ENCODE results near the gene TACR2. TPM values are rescaled to one million over a fixed set of nuclear protein-coding genes. Genes with fewer than 3 reads are reported as not detected.

Gene TACR2
- polyA plus RNA-seq, 4 donors: 0.16 to 0.36 (median 0.23) TPM

- no peak for DNase-seq (ENCODE audit: low read depth in 4 of 4, low spot score in 2 of 4)
Observed at GRCh38 chr10:69405221-69405620, 11.5 kb downstream of the TACR2 start.

GRCh38 chr10:69404786-69405185 lies 11.9 kb downstream of the TACR2 start:
- DNase-seq (ENCODE audit: low read depth in 4 of 4, low spot score in 2 of 4): no peak

DNA sequence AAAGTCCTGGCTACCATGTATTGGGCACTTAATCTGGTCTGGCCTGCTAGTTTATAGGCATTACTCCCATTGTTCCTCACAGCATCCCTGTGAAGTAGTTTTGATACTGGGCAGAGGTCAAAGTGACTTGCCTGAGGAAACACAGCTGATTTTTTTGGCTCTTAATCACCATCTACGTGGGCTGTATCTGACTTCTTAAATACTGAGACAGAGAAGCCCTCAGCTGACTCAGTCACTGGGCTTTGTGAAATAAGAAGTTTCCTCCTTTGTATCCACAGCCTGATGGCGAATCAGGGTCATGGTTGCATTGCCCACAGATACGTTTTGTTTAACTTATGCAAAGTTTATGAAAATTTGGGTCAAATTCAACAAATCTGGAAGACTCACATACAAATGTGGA lies 13.2 kb downstream of the TACR2 start:
- no peak for DNase-seq (ENCODE audit: low read depth in 4 of 4, low spot score in 2 of 4)

DNA sequence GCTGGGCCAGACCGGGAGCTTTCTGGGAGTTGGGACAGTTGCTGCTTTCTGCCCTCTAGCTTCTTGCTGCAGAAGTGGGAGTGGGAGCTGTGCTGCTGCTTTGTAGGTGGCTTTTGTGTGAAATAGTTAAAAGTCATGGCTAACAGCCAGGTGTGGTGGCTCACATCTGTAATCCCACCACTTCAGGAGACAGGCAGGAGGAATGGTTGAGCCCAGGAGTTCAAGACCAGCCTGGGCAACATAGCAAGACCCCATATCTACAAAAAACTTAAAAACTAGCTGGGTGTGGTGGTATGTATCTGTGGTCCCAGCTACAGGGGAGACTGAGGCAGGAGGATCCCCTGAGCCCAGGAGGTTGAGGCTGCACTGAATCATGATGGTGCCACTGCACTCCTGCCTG lies 13.7 kb downstream of the TACR2 start:
- DNase-seq (ENCODE audit: low read depth in 4 of 4, low spot score in 2 of 4): no peak

DNA sequence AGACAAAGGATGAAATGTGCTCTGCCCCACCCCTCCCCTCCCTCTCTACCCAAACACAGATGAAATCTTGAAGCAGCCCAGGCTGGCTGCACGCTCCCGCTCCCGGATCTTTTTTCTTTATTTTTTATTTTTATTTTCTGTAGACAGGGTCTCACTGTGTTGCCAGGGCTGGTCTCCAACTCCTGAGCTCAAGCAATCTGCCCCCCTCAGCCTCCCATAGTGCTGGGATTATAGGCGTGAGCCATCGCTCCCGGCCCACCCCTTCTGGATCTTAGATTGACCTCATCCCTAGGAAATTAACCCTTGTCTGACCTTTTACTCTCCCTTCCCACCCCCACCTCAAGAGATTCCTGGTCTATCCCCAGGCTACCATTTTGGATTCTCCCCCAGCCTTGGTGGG lies 14.3 kb downstream of the TACR2 start:
- no peak for DNase-seq (ENCODE audit: low read depth in 4 of 4, low spot score in 2 of 4)

- DNase-seq (ENCODE audit: low read depth in 4 of 4, low spot score in 2 of 4): no peak
Observed at GRCh38 chr10:69401416-69401815, 15.3 kb downstream of the TACR2 start.

DNA sequence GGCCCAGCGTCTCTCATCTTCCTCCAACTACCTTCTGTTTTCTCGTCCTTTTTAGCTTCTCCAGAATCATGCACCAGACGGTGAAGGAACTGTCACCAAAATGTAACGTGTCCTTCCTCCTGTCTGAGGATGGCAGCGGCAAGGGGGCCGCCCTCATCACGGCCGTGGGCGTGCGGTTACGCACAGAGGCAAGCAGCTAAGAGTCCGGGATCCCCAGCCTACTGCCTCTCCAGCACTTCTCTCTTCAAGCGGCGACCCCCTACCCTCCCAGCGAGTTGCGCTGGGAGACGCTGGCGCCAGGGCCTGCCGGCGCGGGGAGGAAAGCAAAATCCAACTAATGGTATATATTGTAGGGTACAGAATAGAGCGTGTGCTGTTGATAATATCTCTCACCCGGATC lies 15.8 kb downstream of the TACR2 start:
- no peak for DNase-seq (ENCODE audit: low read depth in 4 of 4, low spot score in 2 of 4)

GRCh38 chr10:69398466-69398865 lies 18.3 kb downstream of the TACR2 start:
- DNase-seq (ENCODE audit: low read depth in 4 of 4, low spot score in 2 of 4): no peak

DNA sequence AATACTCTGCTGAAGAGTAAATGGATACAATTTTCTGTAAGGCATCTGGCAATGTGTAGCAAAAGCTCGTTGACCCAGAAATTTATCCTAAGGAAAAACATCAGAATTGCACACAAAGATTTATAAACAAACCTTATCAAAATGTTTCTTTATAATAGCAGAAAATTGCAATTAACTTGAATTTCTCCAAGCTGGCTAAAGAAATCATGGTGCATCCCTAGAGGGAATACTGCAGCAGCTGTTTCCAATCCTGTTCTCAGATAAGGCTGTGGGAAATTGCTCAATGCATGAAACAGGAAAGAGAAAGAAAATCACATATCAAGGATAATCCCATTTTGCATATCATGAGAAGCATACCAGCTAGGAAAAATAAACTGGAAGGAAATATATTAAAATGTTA lies 18.7 kb downstream of the TACR2 start:
- no peak for DNase-seq (ENCODE audit: low read depth in 4 of 4, low spot score in 2 of 4)

DNA sequence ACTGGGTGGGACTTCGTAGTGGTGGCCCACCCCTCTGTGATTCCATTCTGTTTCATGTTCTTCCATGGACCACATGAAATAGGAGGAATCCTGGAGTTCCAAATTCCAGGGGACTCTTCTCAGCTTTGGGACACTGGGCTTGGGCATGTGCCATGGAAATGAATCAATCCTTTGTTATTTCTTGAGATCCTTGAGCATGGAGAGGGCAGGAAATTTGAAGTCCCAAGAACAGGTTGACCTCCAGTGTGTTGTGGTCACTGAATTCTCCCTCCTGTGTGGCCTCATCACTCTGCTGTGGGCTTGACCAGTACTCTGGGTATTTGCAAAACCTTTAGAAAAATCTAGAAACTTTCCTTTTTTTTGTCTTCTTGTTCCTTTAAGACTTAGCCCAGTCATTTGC lies 22.7 kb downstream of the TACR2 start:
- no peak for DNase-seq (ENCODE audit: low read depth in 4 of 4, low spot score in 2 of 4)

- peak in 3 of 4 donors; percentile 65 to 75 (median 67) for DNase-seq (ENCODE audit: low read depth in 4 of 4, low spot score in 2 of 4)
Observed at GRCh38 chr10:69392481-69393000, 24.2 kb downstream of the TACR2 start.

- DNase-seq (ENCODE audit: low read depth in 4 of 4, low spot score in 2 of 4): no peak
Observed at GRCh38 chr10:69391158-69391557, 25.6 kb downstream of the TACR2 start.

DNA sequence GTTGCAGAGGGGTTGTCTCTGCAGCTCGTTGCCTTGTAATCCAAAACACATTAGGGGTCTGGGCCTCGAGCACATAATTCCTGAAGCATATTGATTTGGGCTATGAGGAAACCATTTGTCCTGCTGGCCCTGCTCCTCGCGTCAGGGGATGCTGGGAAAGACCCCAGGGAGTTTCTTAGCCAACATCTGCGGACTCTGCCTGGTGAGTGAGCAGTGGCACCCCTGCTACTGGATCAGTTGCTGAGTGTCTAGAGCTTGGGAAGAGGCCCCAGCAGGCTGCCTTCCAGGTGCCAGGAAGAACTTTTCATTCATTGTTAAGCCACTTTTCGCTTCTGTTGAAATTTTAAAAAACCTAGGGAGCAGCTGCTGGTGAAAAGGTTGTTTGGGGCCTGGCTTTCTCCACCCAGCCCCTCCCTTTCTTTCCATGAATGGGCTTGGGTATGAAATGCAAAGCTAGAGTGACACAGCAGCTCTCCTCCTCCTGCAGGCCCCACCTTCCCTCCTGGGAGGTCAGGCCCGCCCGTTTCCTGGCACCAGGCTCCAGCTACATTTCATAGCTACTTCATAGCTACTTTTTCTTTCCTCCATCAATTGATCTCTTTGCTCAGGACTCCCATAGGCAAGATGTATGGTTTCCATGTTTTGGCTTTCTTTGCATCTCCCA lies 26.8 kb downstream of the TACR2 start:
- no peak for DNase-seq (ENCODE audit: low read depth in 4 of 4, low spot score in 2 of 4)

GRCh38 chr10:69388488-69388887 lies 28.2 kb downstream of the TACR2 start:
- no peak for DNase-seq (ENCODE audit: low read depth in 4 of 4, low spot score in 2 of 4)

- DNase-seq (ENCODE audit: low read depth in 4 of 4, low spot score in 2 of 4): no peak
Observed at GRCh38 chr10:69387500-69387899, 29.2 kb downstream of the TACR2 start.

- DNase-seq (ENCODE audit: low read depth in 4 of 4, low spot score in 2 of 4): no peak
Observed at GRCh38 chr10:69385454-69386350, 31.0 kb downstream of the TACR2 start.

GRCh38 chr10:69384320-69384719 lies 32.4 kb downstream of the TACR2 start:
- DNase-seq (ENCODE audit: low read depth in 4 of 4, low spot score in 2 of 4): no peak

DNA sequence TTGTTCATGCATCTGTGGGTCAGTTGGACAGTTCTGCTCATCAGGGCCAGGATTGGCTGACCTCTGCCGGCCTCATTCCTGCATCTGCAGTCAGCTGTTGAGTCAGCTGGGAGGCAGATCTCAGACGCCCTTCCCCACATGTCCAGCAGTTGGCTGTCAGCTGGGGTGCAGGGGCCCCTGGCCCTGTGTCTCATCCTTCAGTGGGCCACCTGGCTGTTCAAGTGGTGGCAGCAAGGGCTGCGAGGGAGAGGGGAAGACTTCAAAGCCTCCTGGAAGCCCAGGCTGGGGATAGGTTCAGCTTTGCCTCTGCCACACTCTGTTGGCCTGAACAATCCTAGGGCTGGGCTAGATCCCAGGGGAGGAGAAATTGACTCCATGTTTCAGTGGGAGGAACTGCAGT lies 33.2 kb downstream of the TACR2 start:
- no peak for DNase-seq (ENCODE audit: low read depth in 4 of 4, low spot score in 2 of 4)

- DNase-seq (ENCODE audit: low read depth in 4 of 4, low spot score in 2 of 4): no peak
Observed at GRCh38 chr10:69382382-69383117, 34.2 kb downstream of the TACR2 start.

GRCh38 chr10:69379800-69380199 lies 36.9 kb downstream of the TACR2 start:
- no peak for DNase-seq (ENCODE audit: low read depth in 4 of 4, low spot score in 2 of 4)

- DNase-seq (ENCODE audit: low read depth in 4 of 4, low spot score in 2 of 4): no peak
Observed at GRCh38 chr10:69377933-69378332, 38.8 kb downstream of the TACR2 start.

Data from left renal cortex interstitium (tissue), 4 donors.